HepG2 (cell line): Measurements from ENCODE around the gene AMOTL2. TPM values are rescaled to one million over a fixed set of nuclear protein-coding genes. Genes with fewer than 3 reads are reported as not detected.

Experiments
- ARNT ChIP-seq: fragments of 450-650 bp; IDR thresholded peaks from 2 replicates; pipeline ENCODE4 v1.6.1; 2017
- FOXC1 ChIP-seq: sonication (generic); formaldehyde crosslinking; IDR thresholded peaks from 2 replicates; pipeline ENCODE4 v1.8.0; 2022; ENCODE audit warnings: mild to moderate bottlenecking, missing genetic modification reagents, borderline replicate concordance
- GPN1 ChIP-seq: sonication (generic); formaldehyde crosslinking; IDR thresholded peaks from 2 replicates; pipeline ENCODE4 v1.5.1; 2020; ENCODE audit warnings: missing genetic modification reagents, borderline replicate concordance
- HDAC1 ChIP-seq: sonication (generic); formaldehyde crosslinking; IDR thresholded peaks from 2 replicates; pipeline ENCODE4 v1.5.1; 2020; ENCODE audit warnings: mild to moderate bottlenecking, missing genetic modification reagents
- HNF4A ChIP-seq: sonication (generic); formaldehyde crosslinking; IDR thresholded peaks from 2 replicates; pipeline ENCODE4 v1.4.0; 2020; ENCODE audit warnings: missing genetic modification reagents
- IRF9 ChIP-seq: sonication (generic); formaldehyde crosslinking; IDR thresholded peaks from 2 replicates; pipeline ENCODE4 v1.8.0; 2022; ENCODE audit warnings: missing genetic modification reagents, mild to moderate bottlenecking, borderline replicate concordance
- KIAA2018 ChIP-seq: sonication (generic); formaldehyde crosslinking; IDR thresholded peaks from 2 replicates; pipeline ENCODE4 v1.5.0; 2020; ENCODE audit warnings: mild to moderate bottlenecking, missing genetic modification reagents, borderline replicate concordance
- MBD4 ChIP-seq: IDR thresholded peaks from 2 replicates; pipeline ENCODE4 v1.6.1; 2012; ENCODE audit warnings: low read length, inconsistent platforms, borderline replicate concordance
- NCOA5 ChIP-seq: sonication (generic); formaldehyde crosslinking; IDR thresholded peaks from 2 replicates; pipeline ENCODE4 v1.4.0; 2020; ENCODE audit warnings: missing genetic modification reagents
- RXRB ChIP-seq: IDR thresholded peaks from 2 replicates; pipeline ENCODE4 v1.6.1; 2016; ENCODE audit warnings: borderline replicate concordance, missing genetic modification reagents, missing compliant biosample characterization
- TEAD2 ChIP-seq: sonication (generic); formaldehyde crosslinking; IDR thresholded peaks from 2 replicates; pipeline ENCODE4 v1.9.0; 2021; ENCODE audit warnings: missing genetic modification reagents
- TFDP2 ChIP-seq: sonication (generic); formaldehyde crosslinking; IDR thresholded peaks from 2 replicates; pipeline ENCODE4 v1.4.0; 2020; ENCODE audit warnings: missing genetic modification reagents
- ZNF367 ChIP-seq: sonication (generic); formaldehyde crosslinking; IDR thresholded peaks from 2 replicates; pipeline ENCODE4 v1.4.0; 2020; ENCODE audit warnings: missing genetic modification reagents, borderline replicate concordance
- ZNF562 ChIP-seq: sonication (generic); formaldehyde crosslinking; IDR thresholded peaks from 2 replicates; pipeline ENCODE4 v1.8.0; 2022; ENCODE audit warnings: missing genetic modification reagents, borderline replicate concordance
- ZNF615 ChIP-seq: sonication (generic); formaldehyde crosslinking; IDR thresholded peaks from 2 replicates; pipeline ENCODE4 v1.5.0; 2020; ENCODE audit warnings: mild to moderate bottlenecking, missing genetic modification reagents, borderline replicate concordance
- ZNF776 ChIP-seq: sonication (generic); formaldehyde crosslinking; IDR thresholded peaks from 2 replicates; pipeline ENCODE4 v1.4.0; 2020; ENCODE audit warnings: mild to moderate bottlenecking, missing genetic modification reagents
- ZSCAN9 ChIP-seq: IDR thresholded peaks from 2 replicates; pipeline ENCODE4 v1.6.1; 2016; ENCODE audit warnings: borderline replicate concordance
- polyA plus RNA-seq, 8 experiments: library from polyadenylated mRNA; depleted of rRNA in 3 of 8; stranded (reverse) in 7 of 8; unstranded in 1 of 8; fragments of >200 nt; fragmentation: Illumina TruSeq in 4 of 8; extraction: Trizol in 4 of 8; gene quantifications; 2 replicates each; pipeline versions ENCODE4 v1.2.1 to v1.2.3, GENCODE V29; 2011 to 2016; ENCODE audit warnings: low read depth in 4 of 8, missing spikeins in 1 of 8, mixed read lengths in 1 of 8; ENCODE audit not compliant: insufficient read depth in 1 of 8
- total RNA-seq, 5 experiments: library from RNA; depleted of rRNA; stranded (reverse); fragments of >200 nt; fragmentation: Illumina TruSeq; extraction: Trizol; gene quantifications; 2 replicates each; pipeline ENCODE4 v1.2.3, GENCODE V29; 2016; ENCODE audit warnings: low read depth in 1 of 5

Gene AMOTL2
- total and polyA plus RNA-seq, 2 of the 13 experiments (the other 11 are each of a cell fraction or from before 2014, with no cell fraction given) = 17.3 to 18.5 TPM

- no peak for TF ChIP-seq MBD4
- TF ChIP-seq ZNF776 (CRISPR knock-in tag) = no peak
- TF ChIP-seq HDAC1 (CRISPR knock-in tag) = peak; percentile 82
- no peak for TF ChIP-seq TEAD2 (CRISPR knock-in tag)
- TF ChIP-seq ZNF615 = no peak
- TF ChIP-seq TFDP2 (CRISPR knock-in tag) = no peak
- TF ChIP-seq ARNT = no peak
- TF ChIP-seq NCOA5 (CRISPR knock-in tag) = no peak
- TF ChIP-seq ZSCAN9 (CRISPR knock-in tag) = 0 out of 2 replicates have a peak, but pooled peaks have one; percentile 29
- TF ChIP-seq IRF9 (CRISPR knock-in tag) = no peak
- no peak; the same call in none of the 2 replicates for TF ChIP-seq FOXC1 (CRISPR knock-in tag)
- peak; percentile 47 for TF ChIP-seq HNF4A (CRISPR knock-in tag)
- peak; percentile 72 for TF ChIP-seq RXRB (CRISPR knock-in tag)
- TF ChIP-seq GPN1 (CRISPR knock-in tag) = no peak
- no peak for TF ChIP-seq ZNF562 (CRISPR knock-in tag)
- TF ChIP-seq KIAA2018 (CRISPR knock-in tag) = no peak
- TF ChIP-seq ZNF367 (CRISPR knock-in tag) = no peak
These were observed 45.1 kb upstream of the AMOTL2 start (continued) for GRCh38 chr3:134419214-134419959.
